GM12864 (cell line): ENCODE results near the gene ITGBL1.

ENCODE experiments used
- DNase-seq: peaks from one replicate; pipeline ENCODE4 v3.0.0-alpha.2; 2011; ENCODE audit warnings: low read depth
- H3K4me3 ChIP-seq: 2 replicates; pipeline ENCODE4 v1.5.1; 2011; ENCODE audit warnings: mild to moderate bottlenecking, low read depth, low read length, control low read depth
- CTCF ChIP-seq: IDR thresholded peaks from 2 replicates; pipeline ENCODE4 v1.5.1; 2011; ENCODE audit warnings: low read depth, mild to moderate bottlenecking, moderate library complexity, low read length, control low read depth, inconsistent platforms; ENCODE audit errors: missing control alignments

ITGBL1 gene

GRCh38 chr13:101621099-101621498, 168.6 kb downstream of the ITGBL1 start:
- no peak overlapping the region for H3K4me3 ChIP-seq
- DNase-seq: no peak
- TF ChIP-seq CTCF: no peak

- no peak for TF ChIP-seq CTCF
- no peak overlapping the region for H3K4me3 ChIP-seq
- DNase-seq: no peak
These were observed 171.2 kb downstream of the ITGBL1 start for GRCh38 chr13:101623470-101624209.

GRCh38 chr13:101624210-101624922, 171.9 kb downstream of the ITGBL1 start:
- no peak for DNase-seq
- TF ChIP-seq CTCF: no peak
- H3K4me3 ChIP-seq: no peak overlapping the region

DNA sequence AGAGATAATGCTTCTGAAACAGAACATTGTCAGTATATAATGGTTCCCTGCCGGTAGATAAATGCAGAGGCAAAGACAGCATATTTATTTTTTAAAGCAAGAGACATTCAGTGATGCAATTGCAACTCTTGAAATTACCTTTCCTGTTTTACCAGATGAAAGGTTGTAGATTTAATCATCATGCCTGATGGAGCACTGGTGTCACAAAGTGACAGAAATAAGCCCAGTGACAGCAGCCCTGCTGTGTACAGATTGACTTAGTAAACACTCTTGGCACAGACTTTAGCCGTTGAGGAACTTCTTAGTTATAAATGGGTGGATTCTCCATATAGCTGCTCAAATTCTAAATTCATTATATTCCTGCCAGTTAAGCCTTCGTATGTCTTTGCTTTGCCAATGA, 172.5 kb downstream of the ITGBL1 start:
- DNase-seq: no peak
- no peak for TF ChIP-seq CTCF
- H3K4me3 ChIP-seq: no peak overlapping the region

DNA sequence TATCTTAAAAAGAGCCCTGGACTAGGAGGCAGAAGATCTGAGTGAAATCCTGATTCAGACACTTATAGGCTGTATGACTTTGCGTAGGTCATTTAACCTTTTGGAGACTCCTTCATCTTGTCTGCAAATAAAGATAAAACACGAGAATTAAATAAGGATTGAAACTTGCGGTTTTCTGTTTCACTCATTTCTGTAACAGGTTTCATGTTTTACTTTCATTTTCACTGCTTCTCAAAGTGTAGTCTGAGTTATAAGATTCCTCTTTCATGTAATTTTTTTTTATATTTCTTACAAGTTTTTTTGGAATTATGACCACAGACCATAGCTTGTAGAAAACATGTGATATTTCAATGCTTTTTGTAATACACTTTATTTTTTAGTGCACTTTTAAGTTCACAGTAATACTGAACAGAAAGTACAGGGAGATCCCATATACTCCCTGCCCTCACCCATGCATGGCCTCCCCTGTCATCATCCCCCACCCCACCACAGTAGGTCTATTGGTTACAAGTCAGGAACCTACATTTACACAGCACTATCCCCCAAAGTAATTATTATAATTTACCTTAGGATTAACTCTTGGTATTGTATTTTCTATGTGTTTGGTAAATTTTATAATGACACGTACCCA, 174.6 kb downstream of the ITGBL1 start:
- H3K4me3 ChIP-seq: no peak overlapping the region
- no peak for TF ChIP-seq CTCF
- peak; percentile 45 for DNase-seq

DNA sequence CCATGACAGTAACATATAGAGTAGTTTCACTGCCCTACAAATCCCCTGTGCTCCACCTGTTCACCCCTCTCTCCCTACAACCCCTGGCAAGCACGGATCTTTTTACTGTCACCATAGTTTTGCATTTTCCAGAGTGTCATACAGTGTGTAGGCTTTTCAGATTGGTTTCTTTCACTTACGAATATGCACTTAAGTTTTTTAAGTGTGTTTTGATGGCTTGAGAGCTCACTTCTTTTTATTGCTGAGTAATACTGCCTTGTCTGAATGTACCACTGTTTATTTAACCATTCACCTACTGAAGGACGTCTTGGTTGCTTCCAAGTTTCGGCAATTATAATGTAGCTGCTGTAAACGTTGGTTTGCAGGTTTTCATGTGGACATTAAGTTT, 175.1 kb downstream of the ITGBL1 start:
- no peak for TF ChIP-seq CTCF
- DNase-seq: peak; percentile 10
- H3K4me3 ChIP-seq: no peak overlapping the region

DNA sequence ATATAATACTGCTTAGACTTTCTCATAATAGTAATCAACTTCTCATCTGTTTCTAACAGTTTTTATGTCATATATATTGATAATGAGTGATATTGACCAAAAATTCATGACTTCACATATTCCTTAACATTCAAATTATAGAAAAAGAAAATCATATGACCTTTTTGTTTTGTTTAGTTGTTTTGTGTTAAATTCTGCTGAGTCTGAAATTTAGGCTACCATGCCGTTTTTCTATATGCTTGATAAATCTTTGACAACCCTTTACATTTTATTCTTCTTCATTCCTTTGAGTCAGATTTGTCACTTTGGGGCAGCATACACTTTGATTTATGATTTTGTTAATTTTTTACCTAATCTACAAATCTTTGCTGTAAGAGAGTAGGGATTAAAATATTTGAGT, 176.4 kb downstream of the ITGBL1 start:
- no peak for DNase-seq
- no peak overlapping the region for H3K4me3 ChIP-seq
- TF ChIP-seq CTCF: no peak
